ENCODE data around the gene TRUB1. TPM values are rescaled to one million over a fixed set of nuclear protein-coding genes. Genes with fewer than 3 reads are reported as not detected.

Gene TRUB1
- total RNA-seq, 1 donor from 2014 or later, result 13.1 TPM

DNA sequence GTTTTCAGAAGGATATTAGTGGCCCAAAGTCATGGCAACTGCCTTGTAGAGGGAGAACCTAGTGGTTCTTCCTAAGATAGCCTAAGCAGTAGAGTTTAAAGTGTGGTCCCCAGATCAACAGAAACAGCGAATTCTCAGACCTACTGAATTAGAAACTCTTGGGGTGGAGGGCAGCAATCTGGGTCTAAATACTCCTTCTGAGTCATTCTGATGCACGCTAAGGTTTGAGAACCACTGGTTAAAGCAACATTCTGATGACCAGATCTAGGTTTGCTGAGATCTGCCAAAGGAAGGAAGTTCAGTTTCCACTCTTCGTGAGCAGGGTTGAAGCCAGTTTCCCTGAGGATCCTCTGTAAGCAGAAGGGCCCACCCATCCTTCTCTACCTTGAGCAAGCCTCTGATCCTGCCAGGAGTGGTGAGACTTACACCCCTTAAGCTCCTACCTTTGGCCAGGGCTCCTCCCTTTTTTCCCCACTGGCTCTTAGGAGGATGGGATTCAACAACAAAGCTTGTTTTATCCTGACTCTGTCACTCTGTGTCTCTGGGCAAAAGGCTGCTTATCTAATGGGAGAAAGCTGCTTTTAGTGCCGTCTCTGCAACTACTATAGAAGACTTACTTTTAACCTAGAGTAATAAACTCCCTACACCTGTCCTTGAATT, 26.8 kb upstream of the TRUB1 start:
- no peaks in the 10 kb centered on the region for H3K36me3 ChIP-seq
- no peak overlapping the region for H3K4me3 ChIP-seq
- ATAC-seq (no peak), DNase-seq (no peak)
- intact Hi-C loops (cut with DNase I), result no loop called here
- no peak overlapping the region for H3K27ac ChIP-seq
- no peaks in the 10 kb centered on the region for H3K4me1 ChIP-seq
- H3K27me3 ChIP-seq (ENCODE audit: low read depth), result no peaks in the 10 kb centered on the region
- H3K9me3 ChIP-seq, result no peaks in the 10 kb centered on the region
- TF ChIP-seq, protein P1, sequence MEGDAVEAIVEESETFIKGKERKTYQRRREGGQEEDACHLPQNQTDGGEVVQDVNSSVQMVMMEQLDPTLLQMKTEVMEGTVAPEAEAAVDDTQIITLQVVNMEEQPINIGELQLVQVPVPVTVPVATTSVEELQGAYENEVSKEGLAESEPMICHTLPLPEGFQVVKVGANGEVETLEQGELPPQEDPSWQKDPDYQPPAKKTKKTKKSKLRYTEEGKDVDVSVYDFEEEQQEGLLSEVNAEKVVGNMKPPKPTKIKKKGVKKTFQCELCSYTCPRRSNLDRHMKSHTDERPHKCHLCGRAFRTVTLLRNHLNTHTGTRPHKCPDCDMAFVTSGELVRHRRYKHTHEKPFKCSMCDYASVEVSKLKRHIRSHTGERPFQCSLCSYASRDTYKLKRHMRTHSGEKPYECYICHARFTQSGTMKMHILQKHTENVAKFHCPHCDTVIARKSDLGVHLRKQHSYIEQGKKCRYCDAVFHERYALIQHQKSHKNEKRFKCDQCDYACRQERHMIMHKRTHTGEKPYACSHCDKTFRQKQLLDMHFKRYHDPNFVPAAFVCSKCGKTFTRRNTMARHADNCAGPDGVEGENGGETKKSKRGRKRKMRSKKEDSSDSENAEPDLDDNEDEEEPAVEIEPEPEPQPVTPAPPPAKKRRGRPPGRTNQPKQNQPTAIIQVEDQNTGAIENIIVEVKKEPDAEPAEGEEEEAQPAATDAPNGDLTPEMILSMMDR (IDR thresholded peaks at IDR 0.05), result no peak

DNA sequence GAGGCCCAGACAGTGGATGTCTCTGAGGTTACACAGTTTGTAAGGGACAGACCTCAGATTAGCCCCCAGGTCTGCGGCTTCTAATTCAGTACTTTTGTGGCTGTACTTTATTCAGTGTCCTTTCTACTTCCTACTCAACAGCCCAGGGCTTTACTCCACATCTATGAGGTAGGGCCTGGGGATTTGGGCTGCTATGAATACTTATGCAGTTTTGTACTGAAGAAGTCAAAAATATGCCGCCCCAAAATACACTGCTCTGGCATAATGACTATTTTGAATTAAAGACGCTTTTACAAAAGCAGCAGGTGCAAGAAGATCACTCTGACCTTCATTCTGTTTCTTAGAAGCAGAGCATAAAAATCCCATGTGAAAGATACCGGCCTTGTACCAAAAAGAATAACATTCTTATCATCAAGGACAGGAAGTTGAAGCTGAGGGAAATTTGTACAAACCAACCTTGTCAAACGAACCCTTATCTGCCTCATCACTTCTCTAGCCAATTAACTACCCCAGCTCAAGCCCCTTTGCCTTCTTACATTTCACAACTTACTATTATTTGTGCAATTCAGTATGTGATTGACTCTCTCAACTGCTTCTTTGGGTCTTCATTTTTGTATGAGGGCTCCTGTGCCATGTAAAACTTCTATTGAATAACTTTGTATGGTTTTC, 26.1 kb upstream of the TRUB1 start:
- TF ChIP-seq, protein P1 (IDR thresholded peaks at IDR 0.05), result no peak
- Histone ChIP-seq H3K36me3 (no peaks in the 10 kb centered on the region), H3K27ac (no peak overlapping the region), H3K9me3 (no peaks in the 10 kb centered on the region), H3K4me3 (no peak overlapping the region), H3K27me3 (ENCODE audit: low read depth) (no peaks in the 10 kb centered on the region), H3K4me1 (no peaks in the 10 kb centered on the region)
- intact Hi-C loops (cut with DNase I), result no loop called here
- ATAC-seq (no peak), DNase-seq (no peak)

DNA sequence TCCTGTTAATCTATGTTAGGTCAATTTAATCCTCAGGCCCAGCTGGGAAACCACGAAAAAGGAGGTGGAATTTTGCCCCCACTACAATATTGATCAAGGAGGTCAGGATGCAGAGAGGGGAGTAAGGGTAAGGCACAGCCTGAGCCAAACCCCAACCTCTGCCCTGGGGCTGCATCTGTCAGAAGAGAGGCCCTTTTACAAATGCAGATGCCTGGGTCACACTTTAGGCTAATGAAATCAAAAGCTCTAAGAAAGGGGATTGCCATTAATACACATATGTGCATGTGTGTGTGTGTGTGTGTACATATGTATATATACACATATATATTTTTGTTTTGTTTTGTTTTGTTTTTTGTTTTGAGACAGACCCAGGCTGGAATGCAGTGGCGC, 25.5 kb upstream of the TRUB1 start:
- intact Hi-C loops (cut with DNase I), result no loop called here
- Histone ChIP-seq H3K27me3 (ENCODE audit: low read depth) (no peaks in the 10 kb centered on the region), H3K4me1 (no peaks in the 10 kb centered on the region), H3K9me3 (no peaks in the 10 kb centered on the region), H3K27ac (no peak overlapping the region), H3K36me3 (no peaks in the 10 kb centered on the region), H3K4me3 (no peak overlapping the region)
- ATAC-seq (no peak), DNase-seq (no peak)
- TF ChIP-seq, protein P1 (IDR thresholded peaks at IDR 0.05), result no peak

DNA sequence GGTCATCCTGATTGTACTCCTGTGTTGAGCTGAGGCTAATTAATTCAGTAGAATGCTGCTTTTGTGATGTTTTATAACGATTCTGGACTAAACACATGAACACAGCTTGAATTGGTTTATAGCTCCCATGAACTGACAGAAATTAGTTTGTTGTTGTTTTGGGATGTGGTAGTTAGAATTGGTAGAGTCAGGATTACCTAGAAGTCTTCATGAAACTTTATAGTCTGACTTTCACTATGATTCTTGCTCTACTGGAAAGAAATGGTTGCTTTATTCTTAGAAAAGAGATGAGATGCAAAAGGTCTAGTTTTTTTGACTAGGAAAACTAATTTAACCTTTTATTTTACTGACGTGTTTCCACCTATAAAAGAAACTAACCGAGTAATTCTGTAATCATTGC, 23.4 kb upstream of the TRUB1 start:
- TF ChIP-seq, protein P1 (IDR thresholded peaks at IDR 0.05), result no peak
- DNase-seq, result no peak
- Histone ChIP-seq H3K4me1 (no peaks in the 10 kb centered on the region), H3K27ac (no peak overlapping the region), H3K36me3 (no peaks in the 10 kb centered on the region), H3K27me3 (ENCODE audit: low read depth) (no peaks in the 10 kb centered on the region), H3K9me3 (no peaks in the 10 kb centered on the region), H3K4me3 (no peak overlapping the region)
- ATAC-seq, result no peak
- intact Hi-C loops (cut with DNase I), result no loop called here

DNA sequence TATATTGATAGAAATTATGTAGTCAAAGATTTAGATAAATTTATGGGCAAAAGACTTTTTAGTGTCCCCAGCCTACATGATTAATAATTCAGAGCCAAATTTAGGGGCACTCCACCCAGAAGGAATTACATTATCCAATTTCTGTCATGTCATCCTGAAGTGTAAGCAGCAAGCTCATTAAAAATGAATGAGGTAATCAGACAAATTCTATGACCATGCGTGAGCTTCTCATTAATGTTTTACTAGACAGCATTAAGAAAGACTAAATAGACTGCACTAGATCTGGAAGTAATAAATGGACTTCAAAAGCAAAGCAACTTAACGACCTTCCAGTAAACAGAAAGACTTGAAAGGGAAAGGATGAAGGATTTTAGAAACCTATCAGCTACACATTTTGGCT, 22.7 kb upstream of the TRUB1 start:
- Histone ChIP-seq H3K9me3 (no peaks in the 10 kb centered on the region), H3K4me3 (no peak overlapping the region), H3K27ac (no peak overlapping the region), H3K4me1 (no peaks in the 10 kb centered on the region), H3K36me3 (no peaks in the 10 kb centered on the region), H3K27me3 (ENCODE audit: low read depth) (no peaks in the 10 kb centered on the region)
- no peak for ATAC-seq
- TF ChIP-seq, protein P1 (IDR thresholded peaks at IDR 0.05), result no peak
- intact Hi-C loops (cut with DNase I), result no loop called here
- no peak for DNase-seq

Measured in lower lobe of right lung (tissue), 2 donors.